Panc1 (cell line): ENCODE data around the gene BRPF1. TPM values are rescaled to one million over a fixed set of nuclear protein-coding genes. Genes with fewer than 3 reads are reported as not detected.

Experiments
- ATAC-seq: fragments of 200-7000 bp; cut with Tn5 transposase; 2 replicates; pipeline ENCODE4 v1.9.1; 2020; ENCODE audit warnings: mild to moderate bottlenecking, moderate library complexity
- BruUV-seq: library from RNA; stranded (reverse); fragments of 400-500 nt; replicated peaks from 2 replicates; lab custom pipeline; 2021; lab: Mats Ljungman, UMichigan
- CTCF ChIA-PET: fragments of 300-600 bp; sonication (Branson Sonifier 250); formaldehyde crosslinking; loops from one replicate; lab custom pipeline; 2022; ENCODE audit warnings: antibody characterized with exemption; lab: Charles Lee
- POLR2A ChIA-PET: fragments of 300-600 bp; sonication (Branson Sonifier 250); formaldehyde crosslinking; loops from one replicate; lab custom pipeline; 2022; ENCODE audit warnings: antibody characterized with exemption; lab: Charles Lee
- DNase-seq: peaks from one replicate; pipeline ENCODE4 v3.0.0-alpha.2; 2010; ENCODE audit warnings: low read depth, low spot score
- H3K27ac ChIP-seq: 2 replicates; pipeline ENCODE4 v1.5.1; 2011; ENCODE audit warnings: mild to moderate bottlenecking, low read length, inconsistent platforms
- H3K27me3 ChIP-seq: fragments of 200-500 bp; sonication (Bioruptor generic); 2 replicates; pipeline ENCODE4 v1.6.0; 2014; ENCODE audit warnings: low read length, inconsistent platforms; ENCODE audit not compliant: control insufficient read depth, insufficient read depth
- H3K36me3 ChIP-seq: fragments of 200-500 bp; sonication (Bioruptor generic); 2 replicates; pipeline ENCODE4 v1.5.1; 2014; ENCODE audit warnings: inconsistent platforms, mild to moderate bottlenecking, low read length, moderate library complexity; ENCODE audit not compliant: control insufficient read depth, insufficient read depth
- H3K4me1 ChIP-seq: 2 replicates; pipeline ENCODE4 v1.5.1; 2011; ENCODE audit warnings: inconsistent platforms, mild to moderate bottlenecking, low read length, moderate library complexity; ENCODE audit not compliant: control insufficient read depth, insufficient read depth
- H3K4me3 ChIP-seq, 2 experiments: 2 replicates each; pipeline ENCODE4 v1.5.1; 2011 to 2012; ENCODE audit warnings: low read depth in 2 of 2, low read length in 2 of 2, mild to moderate bottlenecking in 2 of 2, inconsistent platforms in 1 of 2, moderate library complexity in 1 of 2
- H3K9me3 ChIP-seq: fragments of 200-500 bp; sonication (Bioruptor generic); 2 replicates; pipeline ENCODE4 v1.5.1; 2014; ENCODE audit warnings: low read depth, mild to moderate bottlenecking, inconsistent platforms, low read length, moderate library complexity; ENCODE audit not compliant: control insufficient read depth, insufficient read depth
- POLR2AphosphoS5 ChIP-seq: IDR thresholded peaks from 2 replicates; pipeline ENCODE4 v1.6.1; 2012; ENCODE audit warnings: mild to moderate bottlenecking, low read depth, low read length, moderate library complexity
- SIN3A ChIP-seq: IDR thresholded peaks from 2 replicates; pipeline ENCODE4 v1.6.1; 2012; ENCODE audit warnings: low read depth, mild to moderate bottlenecking, low read length, moderate library complexity, borderline replicate concordance; ENCODE audit not compliant: insufficient read depth
- TCF7L2 ChIP-seq: IDR thresholded peaks from 2 replicates; pipeline ENCODE4 v1.6.1; 2011; ENCODE audit warnings: mild to moderate bottlenecking, low read depth, low read length, inconsistent platforms
- in situ Hi-C: cut with HindIII; loops from 2 replicates; pipeline ENCODE4 v1.10.0; 2016; ENCODE audit warnings: low sequenced_read_pairs, low pct_unique_long_range_greater_than_20kb
- intact Hi-C: fragments of 100-400 bp; cut with micrococcal nuclease; formaldehyde crosslinking; loops from one replicate; pipeline ENCODE4 v1.10.0; 2022; ENCODE audit not compliant: unreplicated experiment
- total RNA-seq: library from RNA; stranded (reverse); gene quantifications from one replicate; pipeline ENCODE4 v1.2.1, GENCODE V29; 2021; ENCODE audit not compliant: unreplicated experiment
- TF ChIP-seq, protein P1 (sequence below), 2 experiments: IDR thresholded peaks; 2 replicates each; pipeline ENCODE4 v1.6.1; 2011 to 2012; ENCODE audit warnings: low read depth in 2 of 2, control low read depth in 1 of 2, low read length in 1 of 2, mild to moderate bottlenecking in 1 of 2, moderate library complexity in 1 of 2; ENCODE audit not compliant: insufficient read depth in 1 of 2
- TF ChIP-seq, protein P2 (sequence below): fragments of 450-650 bp; IDR thresholded peaks from 2 replicates; pipeline ENCODE4 v1.5.1; 2017; ENCODE audit warnings: mild to moderate bottlenecking

BRPF1 gene
- total RNA-seq, 1 experiment from 2014 or later: 17.4 TPM

DNA sequence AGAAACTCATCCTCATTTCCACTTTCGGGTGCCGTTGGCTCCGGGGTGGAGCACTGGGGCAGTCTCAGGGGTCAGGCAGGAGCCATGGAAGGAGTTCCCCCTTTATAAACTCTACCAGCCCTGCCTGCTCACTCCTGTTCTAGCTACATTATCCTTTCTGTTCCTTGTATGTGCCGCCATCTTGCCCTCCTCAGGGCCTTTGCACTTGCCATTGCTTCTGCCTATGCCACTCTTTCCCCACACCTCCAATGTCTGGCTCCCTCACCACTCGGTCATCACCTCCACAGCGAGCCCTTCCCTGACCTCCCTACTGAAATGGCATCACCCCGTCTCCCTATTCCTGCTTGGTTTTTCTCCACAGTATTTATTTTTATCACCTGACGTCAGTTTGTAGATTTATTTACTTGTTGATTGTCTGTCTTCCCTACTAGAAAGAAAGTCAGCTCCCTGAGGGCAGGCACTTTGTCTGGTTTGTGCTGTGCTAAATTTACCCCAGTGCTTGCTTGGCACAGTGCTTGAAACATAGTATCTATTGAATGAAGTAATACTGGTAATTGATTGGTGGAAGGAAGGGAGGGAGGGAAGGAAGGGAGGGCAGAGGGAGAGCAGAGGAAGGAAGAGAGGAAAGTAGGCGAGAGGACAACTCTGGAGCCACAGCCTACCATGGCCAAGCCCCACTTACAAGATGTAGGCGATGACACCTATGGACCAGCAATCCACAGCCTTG, 29.4 kb downstream of the BRPF1 start:
- Histone ChIP-seq H3K36me3 (no peaks in the 10 kb centered on the region), H3K27me3 (no peaks in the 10 kb centered on the region), H3K9me3 (no peaks in the 10 kb centered on the region), H3K4me1 (no peaks in the 10 kb centered on the region), H3K4me3 (no peak overlapping the region), H3K27ac (no peak overlapping the region)
- ChIA-PET POLR2A (no interaction called here), CTCF (no interaction called here)
- ATAC-seq: no peak
- intact Hi-C loops (no loop called here), in situ Hi-C loops (no loop called here)
- BruUV-seq: no TSS peak
- no peak for DNase-seq
- TF ChIP-seq SIN3A (no peak), POLR2AphosphoS5 (no peak), TCF7L2 (no peak)
- TF ChIP-seq, protein P1, sequence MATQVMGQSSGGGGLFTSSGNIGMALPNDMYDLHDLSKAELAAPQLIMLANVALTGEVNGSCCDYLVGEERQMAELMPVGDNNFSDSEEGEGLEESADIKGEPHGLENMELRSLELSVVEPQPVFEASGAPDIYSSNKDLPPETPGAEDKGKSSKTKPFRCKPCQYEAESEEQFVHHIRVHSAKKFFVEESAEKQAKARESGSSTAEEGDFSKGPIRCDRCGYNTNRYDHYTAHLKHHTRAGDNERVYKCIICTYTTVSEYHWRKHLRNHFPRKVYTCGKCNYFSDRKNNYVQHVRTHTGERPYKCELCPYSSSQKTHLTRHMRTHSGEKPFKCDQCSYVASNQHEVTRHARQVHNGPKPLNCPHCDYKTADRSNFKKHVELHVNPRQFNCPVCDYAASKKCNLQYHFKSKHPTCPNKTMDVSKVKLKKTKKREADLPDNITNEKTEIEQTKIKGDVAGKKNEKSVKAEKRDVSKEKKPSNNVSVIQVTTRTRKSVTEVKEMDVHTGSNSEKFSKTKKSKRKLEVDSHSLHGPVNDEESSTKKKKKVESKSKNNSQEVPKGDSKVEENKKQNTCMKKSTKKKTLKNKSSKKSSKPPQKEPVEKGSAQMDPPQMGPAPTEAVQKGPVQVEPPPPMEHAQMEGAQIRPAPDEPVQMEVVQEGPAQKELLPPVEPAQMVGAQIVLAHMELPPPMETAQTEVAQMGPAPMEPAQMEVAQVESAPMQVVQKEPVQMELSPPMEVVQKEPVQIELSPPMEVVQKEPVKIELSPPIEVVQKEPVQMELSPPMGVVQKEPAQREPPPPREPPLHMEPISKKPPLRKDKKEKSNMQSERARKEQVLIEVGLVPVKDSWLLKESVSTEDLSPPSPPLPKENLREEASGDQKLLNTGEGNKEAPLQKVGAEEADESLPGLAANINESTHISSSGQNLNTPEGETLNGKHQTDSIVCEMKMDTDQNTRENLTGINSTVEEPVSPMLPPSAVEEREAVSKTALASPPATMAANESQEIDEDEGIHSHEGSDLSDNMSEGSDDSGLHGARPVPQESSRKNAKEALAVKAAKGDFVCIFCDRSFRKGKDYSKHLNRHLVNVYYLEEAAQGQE (IDR thresholded peaks at IDR 0.05; ENCODE audit: insufficient read depth in 1 of 2, low read depth in 2 of 2, low read length in 1 of 2): no peak
- TF ChIP-seq, protein P2, sequence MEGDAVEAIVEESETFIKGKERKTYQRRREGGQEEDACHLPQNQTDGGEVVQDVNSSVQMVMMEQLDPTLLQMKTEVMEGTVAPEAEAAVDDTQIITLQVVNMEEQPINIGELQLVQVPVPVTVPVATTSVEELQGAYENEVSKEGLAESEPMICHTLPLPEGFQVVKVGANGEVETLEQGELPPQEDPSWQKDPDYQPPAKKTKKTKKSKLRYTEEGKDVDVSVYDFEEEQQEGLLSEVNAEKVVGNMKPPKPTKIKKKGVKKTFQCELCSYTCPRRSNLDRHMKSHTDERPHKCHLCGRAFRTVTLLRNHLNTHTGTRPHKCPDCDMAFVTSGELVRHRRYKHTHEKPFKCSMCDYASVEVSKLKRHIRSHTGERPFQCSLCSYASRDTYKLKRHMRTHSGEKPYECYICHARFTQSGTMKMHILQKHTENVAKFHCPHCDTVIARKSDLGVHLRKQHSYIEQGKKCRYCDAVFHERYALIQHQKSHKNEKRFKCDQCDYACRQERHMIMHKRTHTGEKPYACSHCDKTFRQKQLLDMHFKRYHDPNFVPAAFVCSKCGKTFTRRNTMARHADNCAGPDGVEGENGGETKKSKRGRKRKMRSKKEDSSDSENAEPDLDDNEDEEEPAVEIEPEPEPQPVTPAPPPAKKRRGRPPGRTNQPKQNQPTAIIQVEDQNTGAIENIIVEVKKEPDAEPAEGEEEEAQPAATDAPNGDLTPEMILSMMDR: no peak

DNA sequence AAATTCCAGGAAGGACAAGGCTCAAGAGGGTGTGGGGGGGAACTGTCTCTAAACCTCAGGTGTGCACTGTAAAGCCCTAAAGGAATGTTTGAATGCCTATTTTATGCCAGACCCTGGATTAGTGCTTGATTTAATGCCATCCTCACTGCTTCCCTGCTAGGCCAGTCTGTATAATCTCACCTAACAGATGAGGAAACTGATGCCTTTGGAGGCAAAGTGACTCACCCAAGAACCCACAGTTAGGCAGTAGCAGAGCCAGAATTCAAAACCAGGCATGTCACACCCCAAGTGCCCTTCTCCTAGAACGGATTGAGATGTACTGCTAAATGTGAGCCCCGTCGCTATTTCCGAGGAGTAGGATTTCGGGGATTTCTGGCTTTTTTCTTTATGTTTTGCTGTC, 30.4 kb downstream of the BRPF1 start:
- no peaks in the 10 kb centered on the region for H3K9me3 ChIP-seq
- H3K36me3 ChIP-seq: no peaks in the 10 kb centered on the region
- intact Hi-C loops (no loop called here), in situ Hi-C loops (no loop called here)
- no peaks in the 10 kb centered on the region for H3K27me3 ChIP-seq
- DNase-seq: no peak
- no TSS peak for BruUV-seq
- POLR2A ChIA-PET: no interaction called here
- no peaks in the 10 kb centered on the region for H3K4me1 ChIP-seq
- H3K4me3 ChIP-seq: no peak overlapping the region
- no peak overlapping the region for H3K27ac ChIP-seq
- TF ChIP-seq, protein P1 (IDR thresholded peaks at IDR 0.05; ENCODE audit: insufficient read depth in 1 of 2, low read depth in 2 of 2, low read length in 1 of 2): no peak
- TF ChIP-seq, protein P2: no peak
- no peak for TF ChIP-seq TCF7L2
- TF ChIP-seq SIN3A: no peak
- no peak for TF ChIP-seq POLR2AphosphoS5
- CTCF ChIA-PET: no interaction called here
- no peak for ATAC-seq
